Loucy (cell line): Measurements from ENCODE around the gene ATP5F1B.

Source experiments
- EZH2phosphoT487 ChIP-seq: fragments of 200-600 bp; IDR thresholded peaks from 2 replicates; pipeline ENCODE4 v1.6.1; 2018; ENCODE audit warnings: antibody characterized with exemption, mild to moderate bottlenecking, moderate library complexity, borderline replicate concordance
- TF ChIP-seq, protein P1 (sequence below): fragments of 200-600 bp; sonication (generic); conservative IDR thresholded peaks from 2 replicates; pipeline ENCODE4 v1.5.1; 2014; ENCODE audit warnings: mild to moderate bottlenecking, antibody characterized with exemption, low read length

DNA sequence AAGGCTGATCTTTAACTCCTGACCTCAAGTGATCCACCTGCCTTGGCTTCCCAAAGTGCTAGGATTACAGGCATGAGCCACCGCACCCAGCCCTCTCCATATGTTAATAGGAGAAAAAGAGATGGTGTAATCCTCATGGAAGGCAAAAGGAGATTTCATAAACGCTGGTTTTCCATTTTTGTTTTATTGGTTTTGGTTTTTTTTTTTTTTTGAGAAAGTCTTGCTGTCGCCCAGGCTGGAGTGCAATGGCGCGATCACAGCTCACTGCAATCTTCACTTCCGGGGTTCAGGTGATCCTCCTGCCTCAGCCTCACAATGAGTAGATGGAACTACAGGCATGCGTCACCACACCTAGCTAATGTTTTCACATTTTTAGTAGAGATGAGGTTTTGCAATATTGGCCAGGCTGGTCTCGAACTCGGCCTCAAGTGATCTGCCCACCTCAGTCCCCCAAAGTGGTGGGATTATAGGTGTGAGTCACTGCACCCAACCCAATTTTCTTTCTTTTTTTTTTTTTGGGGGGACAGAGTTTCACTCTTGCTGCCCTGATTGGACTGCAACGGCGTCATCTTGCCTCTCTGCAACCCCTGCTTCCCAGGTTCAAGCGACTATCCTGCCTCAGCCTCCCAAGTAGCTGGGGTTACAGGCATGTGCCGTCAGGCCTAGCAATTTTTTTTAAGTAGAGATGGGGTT lies 34.2 kb upstream of the ATP5F1B start:
- TF ChIP-seq, protein P1, sequence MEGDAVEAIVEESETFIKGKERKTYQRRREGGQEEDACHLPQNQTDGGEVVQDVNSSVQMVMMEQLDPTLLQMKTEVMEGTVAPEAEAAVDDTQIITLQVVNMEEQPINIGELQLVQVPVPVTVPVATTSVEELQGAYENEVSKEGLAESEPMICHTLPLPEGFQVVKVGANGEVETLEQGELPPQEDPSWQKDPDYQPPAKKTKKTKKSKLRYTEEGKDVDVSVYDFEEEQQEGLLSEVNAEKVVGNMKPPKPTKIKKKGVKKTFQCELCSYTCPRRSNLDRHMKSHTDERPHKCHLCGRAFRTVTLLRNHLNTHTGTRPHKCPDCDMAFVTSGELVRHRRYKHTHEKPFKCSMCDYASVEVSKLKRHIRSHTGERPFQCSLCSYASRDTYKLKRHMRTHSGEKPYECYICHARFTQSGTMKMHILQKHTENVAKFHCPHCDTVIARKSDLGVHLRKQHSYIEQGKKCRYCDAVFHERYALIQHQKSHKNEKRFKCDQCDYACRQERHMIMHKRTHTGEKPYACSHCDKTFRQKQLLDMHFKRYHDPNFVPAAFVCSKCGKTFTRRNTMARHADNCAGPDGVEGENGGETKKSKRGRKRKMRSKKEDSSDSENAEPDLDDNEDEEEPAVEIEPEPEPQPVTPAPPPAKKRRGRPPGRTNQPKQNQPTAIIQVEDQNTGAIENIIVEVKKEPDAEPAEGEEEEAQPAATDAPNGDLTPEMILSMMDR: no peak
- TF ChIP-seq EZH2phosphoT487: no peak
